NCI-H146 (cell line): Measurements from ENCODE around the gene MS4A15.

ENCODE experiments used
- DNase-seq: peaks from one replicate; lab custom pipeline; 2025; lab: John Stamatoyannopoulos, UW

The MS4A15 gene

DNA sequence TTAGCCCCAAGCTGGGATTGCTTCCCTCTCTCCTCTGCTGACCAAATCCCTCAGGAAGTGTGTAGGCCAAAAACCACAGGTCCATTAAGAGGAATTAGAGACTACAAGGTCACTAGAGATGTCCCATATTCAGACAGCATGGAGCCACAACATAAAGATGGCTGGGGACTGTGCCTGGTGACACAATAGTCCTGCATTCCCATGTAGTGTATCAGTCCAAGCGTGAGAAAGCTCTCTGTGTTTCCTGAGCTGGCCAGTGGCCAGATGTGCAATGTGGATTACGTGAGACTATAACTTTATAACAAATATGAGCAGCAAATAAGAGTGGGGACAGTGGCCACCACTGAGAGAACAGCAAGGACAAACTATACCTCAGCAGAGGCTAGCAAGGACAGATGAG lies 20.9 kb downstream of the MS4A15 start:
- no peak for DNase-seq

DNA sequence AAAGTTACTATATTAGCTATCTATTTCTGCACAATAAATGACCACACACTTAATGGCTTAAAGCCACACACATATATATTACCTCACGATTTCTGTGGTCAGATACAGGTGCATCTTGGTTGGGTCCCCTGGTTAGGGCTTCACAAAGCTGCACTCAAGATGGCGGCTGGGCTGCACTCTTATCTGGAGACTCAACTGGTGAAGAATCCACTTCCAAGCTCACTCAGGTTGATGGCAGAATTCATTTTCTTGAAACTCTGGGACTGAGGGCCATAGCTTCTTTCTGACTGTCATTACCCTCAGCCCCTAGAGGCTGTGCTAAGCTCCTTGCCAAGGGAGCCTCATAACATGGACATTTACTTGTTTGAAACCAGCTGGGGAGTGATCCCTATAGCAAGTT lies 23.4 kb downstream of the MS4A15 start:
- DNase-seq = no peak

DNA sequence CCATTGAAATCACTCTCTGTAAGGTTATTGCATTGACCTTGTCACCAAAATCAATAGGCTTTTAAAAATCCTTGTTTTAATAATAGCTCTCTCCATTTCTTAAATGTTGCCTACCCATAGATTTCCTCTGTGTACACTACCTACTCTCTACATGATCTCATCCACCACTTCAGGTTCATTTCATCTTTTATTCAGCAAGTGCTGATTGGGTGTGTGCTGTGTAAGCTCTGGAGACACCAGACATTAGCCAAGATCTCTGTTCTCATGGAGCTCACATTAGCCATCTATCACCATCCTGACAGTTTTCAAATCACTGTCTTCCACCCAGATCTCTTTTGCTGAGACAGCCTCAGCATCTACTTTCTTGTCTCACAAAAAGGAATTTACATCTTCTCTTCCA lies 24.1 kb downstream of the MS4A15 start:
- DNase-seq = no peak

DNA sequence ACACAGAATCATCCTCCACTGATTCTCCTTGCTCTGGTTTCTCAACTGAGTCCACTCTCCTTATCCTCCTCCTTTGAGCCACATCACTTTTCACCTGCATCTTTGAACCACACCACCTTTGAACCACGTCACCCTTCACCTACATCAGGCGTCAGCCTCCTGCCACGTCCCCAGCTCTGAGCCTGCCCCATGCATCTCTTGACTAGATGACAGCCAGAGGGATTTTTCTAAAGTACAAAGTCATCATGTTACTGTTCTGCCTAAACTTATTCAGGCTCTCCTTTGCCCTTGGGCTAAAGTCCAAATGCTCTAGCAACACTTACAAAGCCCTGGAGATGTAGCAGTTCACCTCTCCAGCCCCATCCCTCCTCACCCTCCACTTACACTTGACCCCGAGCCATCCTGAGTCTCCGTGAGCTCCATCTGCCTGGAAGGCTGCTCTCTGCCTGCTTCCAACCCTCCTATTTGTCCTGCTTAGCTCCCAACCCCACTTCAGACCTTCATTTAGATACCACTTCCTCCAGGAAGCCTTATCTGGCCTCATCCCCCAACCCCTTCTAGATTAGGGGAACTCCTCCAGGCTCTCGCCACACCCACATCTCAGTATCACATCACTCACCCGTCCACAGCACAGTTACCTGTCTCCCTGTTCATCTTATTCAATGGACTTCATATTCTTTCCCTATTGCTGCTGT lies 24.8 kb downstream of the MS4A15 start:
- DNase-seq = no peak

DNA sequence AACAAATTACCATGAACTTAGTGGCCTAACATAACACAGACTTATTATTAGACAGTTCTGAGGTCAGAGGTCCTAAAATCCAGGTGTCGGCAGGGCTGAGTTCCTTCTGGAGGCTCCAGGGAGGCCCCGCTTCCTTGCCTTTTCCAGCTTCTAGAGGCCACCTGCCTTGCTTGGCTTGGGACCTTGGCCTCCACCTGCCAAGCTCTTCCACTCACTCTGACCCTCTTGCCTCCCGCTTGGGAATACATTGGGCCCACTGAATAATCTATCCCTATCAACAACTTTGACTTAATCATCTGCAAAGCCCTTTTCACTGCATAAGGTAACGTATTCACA lies 25.3 kb downstream of the MS4A15 start:
- no peak for DNase-seq

- no peak for DNase-seq
Measured at GRCh38 chr11:60782393-60783140, 25.9 kb downstream of the MS4A15 start.

DNA sequence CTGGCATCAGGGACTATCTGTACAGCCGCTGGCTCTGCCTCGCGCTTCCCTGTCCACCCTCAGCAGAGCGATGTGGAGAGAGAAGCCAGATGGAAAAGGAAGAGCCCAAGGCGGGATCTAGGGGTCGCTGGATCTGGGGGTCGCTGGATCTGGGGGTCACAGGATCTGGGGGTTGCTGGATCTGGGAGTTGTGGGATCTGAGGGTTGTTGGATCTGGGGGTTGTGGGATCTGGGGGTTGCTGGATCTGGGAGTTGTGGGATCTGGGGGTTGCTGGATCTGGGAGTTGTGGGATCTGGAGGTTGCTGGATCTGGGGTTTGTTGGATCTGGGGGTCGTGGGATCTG lies 26.4 kb downstream of the MS4A15 start:
- no peak for DNase-seq

- no peak for DNase-seq
Measured at GRCh38 chr11:60783911-60784310, 27.2 kb downstream of the MS4A15 start.

DNA sequence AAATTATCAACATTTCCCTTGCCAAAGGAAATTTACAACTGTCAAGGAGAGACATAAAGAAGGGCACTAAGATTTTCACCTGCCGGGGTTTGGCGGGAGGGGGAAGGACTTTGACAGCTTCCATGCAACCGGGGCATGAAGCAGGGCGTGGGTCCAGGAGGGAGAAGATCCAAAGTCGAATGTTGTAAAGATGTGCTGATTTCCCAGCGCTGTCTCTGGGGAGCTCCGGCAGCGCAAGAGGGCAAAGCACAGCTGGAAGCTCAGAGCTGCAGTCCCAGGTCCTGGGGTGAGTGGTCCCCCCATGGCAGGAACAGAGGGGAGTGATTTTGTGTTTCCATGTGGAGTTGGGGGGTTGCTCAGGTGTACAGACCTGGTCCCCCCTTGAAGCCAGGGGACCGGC lies 28.5 kb downstream of the MS4A15 start, which contains the start of gene MS4A10:
Gene MS4A10, plus strand, starts transcription at position 198 of the 400 bp plus-strand sequence. CDS start 5,003 bp downstream, outside the sequence.
- DNase-seq = no peak

DNA sequence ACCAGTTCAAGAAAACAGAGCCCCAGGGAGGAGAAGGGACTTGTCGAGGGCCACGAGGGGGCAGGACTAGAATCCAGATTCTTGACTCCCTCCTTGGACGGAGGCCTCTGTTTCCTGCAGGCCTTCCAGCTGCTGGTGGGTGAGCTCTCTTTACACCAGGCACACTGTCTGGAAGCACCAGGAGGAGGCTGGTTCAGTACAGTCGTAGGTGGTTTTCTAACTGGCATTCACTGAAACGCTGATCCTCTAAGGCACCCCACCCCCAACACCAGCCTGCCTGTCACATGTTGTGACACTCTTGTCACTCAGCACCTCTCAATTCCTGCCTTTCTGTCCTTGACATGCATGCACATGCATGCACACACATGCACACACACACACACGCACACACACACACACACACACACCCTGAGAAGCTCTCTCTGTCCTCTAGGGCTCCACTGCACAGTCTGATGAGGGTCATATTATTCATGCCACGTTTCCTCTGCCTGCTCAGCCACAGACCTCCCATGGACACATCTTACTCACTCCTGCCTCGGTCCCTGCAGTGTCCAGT lies 29.2 kb downstream of the MS4A15 start:
- no peak for DNase-seq

DNA sequence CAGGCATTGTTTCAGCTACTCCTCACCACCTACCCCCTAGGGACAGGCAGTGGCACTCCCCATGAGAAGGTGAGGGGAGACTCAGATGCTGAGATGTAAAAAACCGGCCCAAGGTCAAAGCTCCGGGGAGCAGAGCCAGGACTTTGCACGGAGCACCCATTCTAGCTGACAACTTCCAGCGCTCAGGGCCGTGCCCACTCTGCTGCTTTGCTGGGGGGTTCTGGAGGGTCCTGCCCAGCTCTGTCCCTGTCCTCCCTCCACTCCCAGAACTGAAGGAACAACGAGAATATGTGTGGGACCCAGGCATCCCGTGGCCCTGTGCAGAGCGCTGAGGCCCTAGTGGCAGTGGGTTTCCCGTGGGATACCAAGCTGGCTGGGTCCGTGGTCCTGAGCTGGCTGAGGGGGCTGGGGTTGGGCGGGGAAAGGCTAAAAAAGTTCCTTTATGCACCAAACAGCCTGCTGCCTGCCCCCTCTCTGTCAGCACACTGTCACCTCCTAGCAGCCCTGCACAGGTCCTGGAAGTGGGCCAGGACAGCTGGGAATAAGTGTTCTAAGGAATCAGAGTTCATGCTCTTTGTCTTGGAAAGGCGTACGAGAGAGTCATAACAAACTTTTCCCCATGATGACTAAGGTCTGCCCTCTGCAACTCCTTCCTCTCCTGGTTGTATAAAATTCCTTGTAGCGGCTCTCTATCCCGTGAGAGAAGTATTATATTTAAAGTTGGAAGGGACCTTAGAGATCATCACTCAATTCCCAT lies 30.3 kb downstream of the MS4A15 start:
- DNase-seq = no peak

DNA sequence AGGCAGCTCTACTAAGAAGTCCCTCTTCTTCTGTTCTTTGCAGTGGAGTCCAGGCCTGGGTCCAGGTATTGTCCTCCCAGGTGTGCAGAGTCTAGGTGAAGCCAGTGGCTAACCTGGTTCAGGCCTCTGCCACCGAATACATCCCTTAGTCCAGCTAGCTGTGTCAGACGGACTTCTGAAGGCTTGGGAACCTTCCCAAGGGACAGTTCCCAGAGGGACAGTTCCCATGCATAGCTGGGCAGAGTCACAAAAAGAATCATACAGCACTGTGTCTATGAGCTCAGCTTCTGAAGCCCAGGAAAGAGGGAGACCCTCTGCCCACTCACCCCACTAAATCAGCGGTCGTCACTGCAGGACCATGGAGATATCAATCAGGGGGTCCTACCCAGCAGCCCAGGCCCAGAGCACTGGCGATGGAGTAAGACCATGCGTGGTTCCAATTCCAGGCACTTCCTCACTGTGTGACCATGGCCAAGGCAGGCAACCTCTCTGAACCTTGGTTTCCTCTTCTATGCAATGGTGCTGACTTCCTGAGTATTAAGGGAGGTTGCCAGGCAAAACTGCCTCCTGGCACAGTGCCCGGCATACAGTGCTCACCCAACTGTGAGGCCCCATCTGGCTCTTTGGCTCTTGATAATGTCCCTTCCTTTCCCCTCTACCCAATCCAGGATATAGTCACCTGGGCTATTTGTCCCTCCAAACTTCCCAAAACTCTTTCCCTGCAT lies 31.9 kb downstream of the MS4A15 start:
- DNase-seq = no peak

- DNase-seq = no peak
Measured at GRCh38 chr11:60790726-60791125, 34.1 kb downstream of the MS4A15 start.

GRCh38 chr11:60791153-60791933 lies 34.7 kb downstream of the MS4A15 start:
- DNase-seq = no peak

- DNase-seq = no peak
Measured at GRCh38 chr11:60792521-60792920, 35.9 kb downstream of the MS4A15 start.

DNA sequence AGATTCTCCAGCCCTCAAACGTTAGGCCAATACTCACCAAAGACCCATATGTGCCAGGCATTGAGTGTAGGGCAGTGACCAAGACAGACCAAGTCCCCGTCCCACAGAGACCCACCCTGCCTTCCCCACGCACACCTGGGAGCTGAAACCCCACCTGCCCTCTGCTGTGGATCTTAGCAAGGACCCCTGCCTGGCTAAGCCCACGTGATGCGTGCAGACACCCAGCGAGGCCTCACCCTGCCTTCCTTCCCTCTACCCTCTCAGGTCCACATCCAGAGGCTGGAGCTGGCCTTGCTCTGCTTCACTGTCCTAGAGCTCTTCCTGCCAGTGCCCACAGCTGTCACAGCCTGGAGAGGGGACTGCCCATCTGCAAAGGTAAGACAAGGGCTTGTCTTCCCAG lies 38.6 kb downstream of the MS4A15 start:
- no peak for DNase-seq

- no peak for DNase-seq
Measured at GRCh38 chr11:60797846-60798630, 41.4 kb downstream of the MS4A15 start.

GRCh38 chr11:60798631-60799030 lies 42.0 kb downstream of the MS4A15 start:
- no peak for DNase-seq

DNA sequence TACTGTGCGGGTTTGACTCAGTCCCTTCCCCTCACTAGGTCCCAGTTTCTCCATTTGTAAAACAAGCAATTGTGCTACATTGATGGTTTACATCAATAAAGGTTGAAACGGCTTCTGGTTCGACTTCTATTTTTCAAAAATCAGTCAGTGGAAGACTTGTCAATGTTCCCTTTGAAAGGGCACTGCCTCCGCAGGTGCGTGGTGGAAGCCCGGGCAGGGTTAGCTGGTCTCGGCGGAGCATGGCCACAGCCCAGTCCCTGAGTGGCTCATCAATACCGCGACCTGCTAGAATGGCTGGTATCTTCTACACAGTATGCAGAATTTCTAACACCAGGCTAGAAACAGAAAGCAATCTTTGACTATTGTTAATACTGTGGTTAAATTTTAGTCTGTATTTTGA lies 44.5 kb downstream of the MS4A15 start:
- DNase-seq = no peak

DNA sequence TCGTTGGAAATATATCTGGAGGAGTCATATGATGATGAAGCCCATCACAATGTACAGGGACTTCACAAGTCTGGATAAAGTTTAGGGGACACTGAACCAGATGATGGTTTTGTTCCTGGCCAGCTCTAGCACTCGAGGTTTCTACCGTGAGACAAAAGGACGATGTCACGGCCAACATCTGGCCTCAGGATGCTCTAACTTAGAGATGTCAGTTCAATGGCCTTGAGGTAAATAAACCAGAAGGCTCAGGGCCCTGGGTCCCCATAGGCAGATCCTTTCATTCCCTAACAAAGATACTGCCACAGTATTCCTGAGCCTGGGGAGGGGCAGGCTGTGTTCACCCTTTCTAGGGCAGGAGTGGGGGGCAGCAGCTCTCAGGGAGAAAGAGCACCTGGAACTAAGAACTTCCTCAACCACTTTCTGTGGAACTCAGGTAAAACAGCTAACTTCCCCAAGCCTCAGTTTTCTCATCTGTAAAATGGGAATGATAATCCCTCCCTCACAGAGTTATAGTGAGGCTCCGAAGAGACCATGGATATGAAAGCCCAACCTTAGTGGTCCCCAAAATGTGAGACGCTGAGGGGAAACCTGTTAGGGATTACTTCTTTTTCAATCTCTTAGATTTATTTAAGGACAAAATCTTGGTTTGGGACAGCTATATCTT lies 46.7 kb downstream of the MS4A15 start:
- no peak for DNase-seq
